Measurements from ENCODE around the gene LRRC40.

DNA sequence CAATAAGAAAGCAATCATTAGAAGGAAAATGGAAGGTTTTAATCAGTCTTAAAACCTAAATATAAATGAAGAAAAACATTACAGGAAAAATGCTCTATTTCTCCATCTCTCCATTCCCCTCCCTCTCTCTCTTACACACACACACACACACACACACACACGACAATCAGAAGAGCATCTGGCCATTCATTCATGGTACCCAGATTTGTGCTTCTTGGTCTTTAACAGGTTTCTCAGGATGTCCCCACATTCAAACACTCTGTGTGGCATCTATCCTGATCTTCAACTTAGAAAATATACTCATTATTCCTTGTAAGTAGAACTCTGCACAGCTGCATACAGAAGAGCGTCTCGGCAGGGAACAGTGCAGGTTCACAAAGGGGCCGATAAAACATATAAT is 779 bp downstream of the LRRC40 start:
- TF ChIP-seq CTCF (IDR thresholded peaks at IDR 0.05; ENCODE audit: insufficient read depth, low read length) (no peak), GABPA (IDR thresholded peaks at IDR 0.05; ENCODE audit: low read depth) (no peak), POLR2AphosphoS5 (IDR thresholded peaks at IDR 0.05; ENCODE audit: low read depth) (no peak), REST (IDR thresholded peaks at IDR 0.05; ENCODE audit: insufficient replicate concordance, low read depth) (no peak)

All from HL-60 (cell line).